ENCODE results near the gene PLCL2.

The PLCL2 gene

DNA sequence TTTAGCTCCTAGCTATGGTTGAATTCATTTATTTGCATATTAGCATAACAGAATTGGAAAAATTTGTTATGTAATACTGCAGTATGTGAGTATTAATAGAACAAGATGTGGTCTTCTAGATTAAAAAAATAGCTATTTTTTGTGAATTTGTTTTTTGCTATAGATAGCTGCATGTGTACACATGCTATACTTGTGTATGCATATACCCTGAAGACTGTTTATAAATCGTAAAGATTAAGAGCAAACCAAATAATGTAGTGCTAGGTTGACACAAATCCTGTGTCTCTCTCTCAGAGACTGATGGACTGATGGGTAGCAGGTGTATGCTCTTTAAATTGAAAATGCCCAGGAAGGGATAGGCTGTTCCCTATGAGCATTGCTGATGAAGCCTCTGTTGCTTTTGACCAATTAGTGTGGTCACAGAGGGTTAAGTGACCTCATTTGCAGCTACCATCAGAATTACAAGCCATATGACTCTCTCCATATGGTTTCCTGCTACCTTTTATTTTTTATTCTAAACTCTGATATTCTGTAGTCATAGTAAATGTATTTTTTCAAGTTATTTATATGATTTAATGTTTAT, 9.0 kb downstream of the PLCL2 start:
- no peak for DNase-seq (ENCODE audit: low read depth in 2 of 2)

- DNase-seq (ENCODE audit: low read depth in 2 of 2): no peak
Observed at GRCh38 chr3:16896094-16896627, 11.4 kb downstream of the PLCL2 start.

DNA sequence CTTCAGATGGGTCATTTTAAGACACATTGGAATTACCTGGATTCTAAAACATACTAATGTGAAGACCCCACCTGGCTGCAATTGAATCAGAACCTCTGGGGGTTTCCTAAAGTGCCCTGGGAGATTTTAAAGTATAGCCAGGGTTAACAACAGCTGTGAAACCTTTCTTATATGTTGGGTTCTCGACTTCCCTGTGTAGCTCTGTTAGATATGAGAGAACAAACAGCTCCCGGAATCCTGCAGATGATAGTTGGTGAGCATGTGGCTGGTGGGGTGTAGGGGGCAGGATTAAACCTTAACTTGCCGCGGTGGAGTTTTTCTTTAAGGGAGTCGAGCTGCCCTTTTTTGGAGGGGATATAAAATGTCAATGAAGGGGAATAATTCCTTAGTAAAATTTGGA, 12.1 kb downstream of the PLCL2 start:
- no peak for DNase-seq (ENCODE audit: low read depth in 2 of 2)

GRCh38 chr3:16897254-16897926, 12.6 kb downstream of the PLCL2 start:
- DNase-seq (ENCODE audit: low read depth in 2 of 2): no peak

DNA sequence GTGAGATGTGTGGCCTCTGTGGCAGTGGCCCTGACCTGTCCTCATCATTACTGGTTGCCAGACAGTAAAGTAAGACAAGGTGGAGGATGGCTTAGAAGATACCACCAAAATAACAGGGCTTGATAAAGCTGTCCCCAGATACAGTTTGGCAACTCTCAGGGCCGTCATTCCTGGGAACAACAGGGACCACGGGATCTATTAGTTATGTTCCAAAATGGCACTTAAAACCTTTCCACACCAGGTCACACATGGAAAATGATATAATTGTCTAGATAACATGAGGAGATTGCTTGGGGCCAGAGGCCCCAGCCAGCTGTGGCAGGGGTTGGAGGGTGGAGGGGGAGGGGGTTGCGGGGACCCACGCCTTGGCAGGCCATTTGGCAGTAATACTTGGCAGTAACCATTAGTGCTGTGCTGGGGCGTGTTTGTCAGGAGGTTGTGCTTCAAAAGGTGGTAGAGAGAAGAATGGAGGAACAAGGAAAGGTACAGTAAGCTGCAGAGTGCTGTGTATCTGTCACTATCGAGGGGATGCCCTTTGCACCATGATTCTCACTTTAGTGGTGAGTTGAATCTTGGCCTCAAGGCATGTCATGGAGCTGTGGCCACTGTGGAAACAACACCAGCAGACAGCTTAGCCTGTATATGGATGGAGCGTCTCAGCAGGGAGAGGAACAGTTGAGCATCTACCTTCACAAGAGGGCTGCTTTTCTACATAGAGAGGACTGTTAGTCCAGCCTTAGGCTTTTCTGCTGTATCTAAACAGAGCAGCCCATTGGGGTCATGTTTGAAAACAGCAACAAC, 14.0 kb downstream of the PLCL2 start:
- DNase-seq (ENCODE audit: low read depth in 2 of 2): no peak

DNA sequence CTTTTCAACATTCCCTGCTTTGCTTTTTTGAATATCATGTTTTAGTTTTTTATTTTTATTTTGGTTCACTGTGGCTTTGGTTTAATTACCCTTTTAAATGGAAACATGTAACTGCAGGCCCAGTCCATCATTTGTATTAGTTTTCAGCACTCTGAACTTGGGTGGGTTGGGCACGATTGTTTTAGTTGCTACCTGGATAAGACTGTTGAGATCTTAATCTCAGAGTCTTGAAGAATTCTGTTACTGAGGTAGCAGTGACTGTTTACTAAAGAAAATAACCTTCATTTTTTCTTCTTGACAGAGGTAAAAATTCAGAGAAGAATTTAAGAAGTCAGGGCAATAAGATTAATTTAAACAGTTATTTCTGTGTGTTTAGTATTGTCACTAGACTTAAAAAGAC, 15.2 kb downstream of the PLCL2 start:
- DNase-seq (ENCODE audit: low read depth in 2 of 2): no peak

- DNase-seq (ENCODE audit: low read depth in 2 of 2): no peak
Observed at GRCh38 chr3:16900779-16901440, 16.2 kb downstream of the PLCL2 start.

GRCh38 chr3:16904423-16905417, 20.0 kb downstream of the PLCL2 start:
- no peak for DNase-seq (ENCODE audit: low read depth in 2 of 2)

DNA sequence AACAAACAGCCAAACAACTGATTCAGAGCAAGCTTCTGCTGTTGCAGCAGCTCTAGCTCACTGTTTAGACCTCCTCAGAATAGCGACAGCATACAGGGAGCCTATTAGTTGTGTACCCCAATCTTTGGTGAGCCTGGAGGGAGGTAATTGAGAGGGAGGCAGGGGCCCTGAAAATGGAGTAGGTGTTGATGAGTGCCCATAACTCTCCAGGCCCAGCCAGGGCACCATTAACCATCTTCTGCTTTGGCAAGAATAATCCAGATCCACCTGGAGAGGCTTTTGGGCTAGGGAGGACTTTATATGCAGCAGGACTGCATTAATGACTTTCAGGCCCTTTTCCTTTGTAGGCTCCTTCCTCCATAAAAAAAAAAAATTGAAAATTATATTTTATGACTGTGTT, 20.9 kb downstream of the PLCL2 start:
- DNase-seq (ENCODE audit: low read depth in 2 of 2): no peak

GRCh38 chr3:16906682-16907081, 21.9 kb downstream of the PLCL2 start:
- DNase-seq (ENCODE audit: low read depth in 2 of 2): no peak

- DNase-seq (ENCODE audit: low read depth in 2 of 2): no peak
Observed at GRCh38 chr3:16907243-16907642, 22.5 kb downstream of the PLCL2 start.

GRCh38 chr3:16908016-16908807, 23.5 kb downstream of the PLCL2 start:
- DNase-seq (ENCODE audit: low read depth in 2 of 2): no peak

DNA sequence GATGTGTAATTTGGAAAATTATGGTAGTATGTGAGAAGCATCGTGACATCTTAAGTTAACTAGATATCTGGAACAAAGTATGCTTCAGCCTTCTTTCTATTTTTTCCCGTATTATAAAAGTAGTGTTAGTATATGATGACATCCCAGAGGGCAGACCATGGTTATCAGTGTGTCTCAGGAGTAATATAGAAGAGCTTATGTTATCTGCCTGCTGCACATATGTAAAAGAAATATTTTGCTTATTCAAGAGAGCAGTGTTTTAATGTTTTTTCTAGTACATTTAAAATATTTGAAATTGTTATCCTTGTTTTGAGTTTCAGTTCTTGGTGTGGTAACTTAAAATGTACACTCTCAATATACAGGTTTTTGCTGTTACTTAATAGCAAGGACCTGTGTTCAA, 24.1 kb downstream of the PLCL2 start:
- DNase-seq (ENCODE audit: low read depth in 2 of 2): no peak

DNA sequence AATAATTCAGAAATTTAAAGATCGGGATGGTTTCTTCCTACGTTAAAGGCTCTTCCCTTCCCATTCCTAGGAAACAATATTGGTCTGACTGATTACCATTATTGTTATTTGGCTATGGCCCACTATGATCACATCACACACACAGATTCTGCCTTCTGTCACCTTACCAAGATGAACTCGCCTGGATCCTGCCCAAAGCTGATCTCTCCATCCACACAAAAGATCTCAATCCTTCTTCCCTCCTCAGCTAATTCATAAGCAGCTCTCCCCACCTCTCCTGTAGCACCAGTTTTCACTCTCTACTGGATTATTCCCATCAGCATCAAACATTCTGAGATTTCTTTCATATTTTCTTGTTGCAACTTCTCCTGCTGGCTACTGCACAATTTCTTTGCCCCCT, 25.0 kb downstream of the PLCL2 start:
- no peak for DNase-seq (ENCODE audit: low read depth in 2 of 2)

GRCh38 chr3:16910207-16910606, 25.5 kb downstream of the PLCL2 start:
- no peak for DNase-seq (ENCODE audit: low read depth in 2 of 2)

GRCh38 chr3:16911916-16912315, 27.2 kb downstream of the PLCL2 start:
- DNase-seq (ENCODE audit: low read depth in 2 of 2): peak; percentile 10 to 17

DNA sequence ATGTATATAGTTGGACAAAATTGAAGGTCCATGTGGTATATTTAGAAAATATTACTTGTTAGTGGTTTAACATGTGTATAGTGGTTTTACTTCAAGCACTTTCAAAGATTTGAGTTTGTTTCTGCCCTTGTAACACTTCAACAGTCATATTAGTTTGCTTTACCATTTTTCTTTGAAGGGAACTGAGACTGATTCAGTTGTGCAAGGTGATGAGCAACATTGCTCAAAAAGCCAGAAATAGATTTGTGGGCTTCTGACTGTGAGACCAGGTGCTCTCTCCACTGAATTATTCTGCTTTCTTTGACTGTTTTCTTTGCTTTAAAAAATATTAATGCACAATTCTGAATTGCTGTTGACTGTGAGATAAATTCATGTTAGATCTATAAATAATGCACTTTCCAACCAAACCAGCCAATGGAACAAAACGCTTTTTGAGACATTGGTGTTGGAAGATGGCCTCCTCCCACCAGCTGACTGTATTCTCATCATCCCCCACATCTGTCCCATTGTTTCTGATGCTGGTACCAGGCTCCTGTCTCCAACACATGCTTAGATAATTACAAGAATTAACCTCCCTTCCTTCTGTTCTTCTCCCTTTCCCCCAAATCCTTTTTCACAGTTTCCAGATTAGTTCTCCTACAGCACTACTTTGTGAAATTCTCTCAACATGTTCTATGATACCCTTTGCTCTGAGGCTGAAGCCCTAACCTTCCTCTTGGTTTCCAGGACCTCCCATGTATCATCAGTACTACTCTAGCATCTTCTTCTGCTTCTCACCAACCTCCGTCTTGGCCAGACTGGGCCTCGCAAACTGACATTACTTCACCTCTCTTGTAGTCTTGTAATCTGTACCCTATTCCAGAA, 27.9 kb downstream of the PLCL2 start:
- no peak for DNase-seq (ENCODE audit: low read depth in 2 of 2)

GRCh38 chr3:16913264-16913580, 28.5 kb downstream of the PLCL2 start:
- no peak for DNase-seq (ENCODE audit: low read depth in 2 of 2)

DNA sequence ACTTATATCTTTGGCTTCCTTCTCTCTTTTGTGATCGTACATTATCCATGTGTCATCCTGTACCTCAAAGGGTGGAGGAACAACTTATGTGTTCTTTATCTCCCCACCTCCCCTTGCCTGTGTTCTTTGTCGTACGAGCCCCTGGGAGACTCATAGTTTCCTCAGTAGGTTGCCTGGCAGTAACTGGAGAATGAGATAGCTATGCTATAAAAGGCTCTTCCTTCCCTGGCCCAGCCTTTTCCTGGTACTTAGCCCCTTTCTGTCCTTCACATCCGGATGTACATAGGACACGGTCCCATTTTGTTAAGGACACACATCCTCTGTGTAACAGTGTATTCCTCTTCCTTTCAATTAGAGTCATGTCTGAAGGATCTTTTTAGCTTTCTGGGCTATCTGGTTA, 32.1 kb downstream of the PLCL2 start:
- no peak for DNase-seq (ENCODE audit: low read depth in 2 of 2)
